Measurements from ENCODE around the gene LYPLAL1. TPM values are rescaled to one million over a fixed set of nuclear protein-coding genes. Genes with fewer than 3 reads are reported as not detected.
"Not testable (repeated sequence)": the region's sequence is repeated elsewhere in the genome, so short reads cannot be mapped to it uniquely, and the experiment has no call there.

LYPLAL1 gene
- total RNA-seq, 1 donor from 2014 or later = 15.8 TPM

GRCh38 chr1:219206350-219206749 is 32.7 kb downstream of the LYPLAL1 start:
- intact Hi-C loops (cut with micrococcal nuclease) = no loop called here

- intact Hi-C loops (cut with micrococcal nuclease) = no loop called here
Measured at GRCh38 chr1:219209578-219209977, 35.9 kb downstream of the LYPLAL1 start.

GRCh38 chr1:219210067-219210466 is 36.4 kb downstream of the LYPLAL1 start:
- intact Hi-C loops (cut with micrococcal nuclease) = no loop called here

- intact Hi-C loops (cut with micrococcal nuclease) = no loop called here
Measured at GRCh38 chr1:219215477-219215876, 41.8 kb downstream of the LYPLAL1 start.

- intact Hi-C loops (cut with micrococcal nuclease) = no loop called here
Measured at GRCh38 chr1:219220945-219221344, 47.3 kb downstream of the LYPLAL1 start.

GRCh38 chr1:219223496-219223895 is 49.8 kb downstream of the LYPLAL1 start:
- intact Hi-C loops (cut with micrococcal nuclease) = no loop called here

- intact Hi-C loops (cut with micrococcal nuclease) = no loop called here
Measured at GRCh38 chr1:219226196-219226595, 52.5 kb downstream of the LYPLAL1 start.

- intact Hi-C loops (cut with micrococcal nuclease) = no loop called here
Measured at GRCh38 chr1:219227360-219228057, 53.8 kb downstream of the LYPLAL1 start.

GRCh38 chr1:219228058-219228419 is 54.4 kb downstream of the LYPLAL1 start:
- intact Hi-C loops (cut with micrococcal nuclease) = no loop called here

GRCh38 chr1:219232890-219233289 is 59.2 kb downstream of the LYPLAL1 start:
- intact Hi-C loops (cut with micrococcal nuclease) = no loop called here

GRCh38 chr1:219235903-219236481 is 62.3 kb downstream of the LYPLAL1 start:
- intact Hi-C loops (cut with micrococcal nuclease) = no loop called here

GRCh38 chr1:219236933-219237610 is 63.4 kb downstream of the LYPLAL1 start:
- intact Hi-C loops (cut with micrococcal nuclease) = no loop called here

GRCh38 chr1:219239518-219239917 is 65.8 kb downstream of the LYPLAL1 start:
- intact Hi-C loops (cut with micrococcal nuclease) = no loop called here

GRCh38 chr1:219244864-219245263 is 71.2 kb downstream of the LYPLAL1 start:
- intact Hi-C loops (cut with micrococcal nuclease) = no loop called here

GRCh38 chr1:219247441-219247840 is 73.8 kb downstream of the LYPLAL1 start:
- intact Hi-C loops (cut with micrococcal nuclease) = no loop called here

- intact Hi-C loops (cut with micrococcal nuclease) = not testable (repeated sequence)
Measured at GRCh38 chr1:219250468-219250867, 76.8 kb downstream of the LYPLAL1 start.

- intact Hi-C loops (cut with micrococcal nuclease) = no loop called here
Measured at GRCh38 chr1:219257751-219258150, 84.1 kb downstream of the LYPLAL1 start.

- intact Hi-C loops (cut with micrococcal nuclease) = no loop called here
Measured at GRCh38 chr1:219261454-219261853, 87.8 kb downstream of the LYPLAL1 start.

Data from T-helper 1 cell treated with Interleukin-12 subunit alpha and Interleukin-12 subunit beta and Interleukin-4 antibody, amounts not matched to agents 30 ng/mL and 1 ng/mL, for 36 hours (primary cell).